ENCODE measurements around the gene BIRC6. TPM values are rescaled to one million over a fixed set of nuclear protein-coding genes. Genes with fewer than 3 reads are reported as not detected.

The BIRC6 gene
- polyA plus RNA-seq, 1 donor (not counting 4 experiments of a cell fraction or from before 2014, with no cell fraction given), result 57.0 TPM

DNA sequence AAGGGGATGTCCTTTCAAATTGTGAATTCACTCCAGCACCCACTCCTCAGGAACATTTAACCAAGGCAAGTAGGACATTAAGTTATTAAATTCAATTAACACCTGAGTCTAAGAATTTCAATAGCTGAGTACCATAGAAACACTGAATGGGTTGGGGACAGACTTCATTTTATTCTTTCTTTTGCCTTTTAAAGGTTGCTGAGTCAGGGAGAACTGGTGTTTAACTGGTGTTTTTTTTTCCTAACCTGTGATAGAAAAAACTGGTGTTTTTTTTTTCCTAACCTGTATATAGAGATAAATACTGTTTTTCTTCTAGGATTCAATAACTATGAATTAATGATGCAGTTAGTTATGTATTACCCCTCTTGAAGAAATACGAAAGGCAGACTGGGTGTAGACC is 309.9 kb downstream of the BIRC6 start:
- Histone ChIP-seq H3K9me3 (ENCODE audit: control insufficient read depth, low read depth, low read length) (no peaks in the 10 kb centered on the region), H4K20me1 (ENCODE audit: control insufficient read depth, extremely low read depth, insufficient read depth, low read length) (no peaks in the 10 kb centered on the region), H2AFZ (ENCODE audit: control insufficient read depth, low read length) (no peak overlapping the region), H3K27me3 (ENCODE audit: control insufficient read depth, extremely low read depth, insufficient read depth, low read length) (no peaks in the 10 kb centered on the region), H3K79me2 (ENCODE audit: control insufficient read depth, insufficient read depth, low read length) (peaks cover 3% of the 10 kb centered on the region), H3K4me2 (ENCODE audit: control insufficient read depth, extremely low read depth, insufficient read depth, low read depth, low read length) (no peak overlapping the region), H3K9me1 (ENCODE audit: control insufficient read depth, extremely low read depth, insufficient read depth, low read length) (no peaks in the 10 kb centered on the region), H3K36me3 (ENCODE audit: control insufficient read depth in 2 of 2, extremely low read depth in 1 of 2, insufficient read depth in 2 of 2, low read length in 2 of 2) (no peaks in the 10 kb centered on the region), H3K4me3 (ENCODE audit: control insufficient read depth in 2 of 3, extremely low read depth in 1 of 3, insufficient read depth in 2 of 3, low read depth in 1 of 3, low read length in 3 of 3) (no peak overlapping the region), H3K27ac (ENCODE audit: control insufficient read depth, insufficient read depth, low read length) (no peak overlapping the region), H3K4me1 (ENCODE audit: control insufficient read depth, extremely low read depth, insufficient read depth, low read length) (no peaks in the 10 kb centered on the region), H3K9ac (ENCODE audit: control insufficient read depth, extremely low read depth, insufficient read depth, low read length) (no peak overlapping the region)
- DNase-seq (ENCODE audit: low read depth, low spot score) (no peak), FAIRE-seq (no peak)
- TF ChIP-seq, protein P1, sequence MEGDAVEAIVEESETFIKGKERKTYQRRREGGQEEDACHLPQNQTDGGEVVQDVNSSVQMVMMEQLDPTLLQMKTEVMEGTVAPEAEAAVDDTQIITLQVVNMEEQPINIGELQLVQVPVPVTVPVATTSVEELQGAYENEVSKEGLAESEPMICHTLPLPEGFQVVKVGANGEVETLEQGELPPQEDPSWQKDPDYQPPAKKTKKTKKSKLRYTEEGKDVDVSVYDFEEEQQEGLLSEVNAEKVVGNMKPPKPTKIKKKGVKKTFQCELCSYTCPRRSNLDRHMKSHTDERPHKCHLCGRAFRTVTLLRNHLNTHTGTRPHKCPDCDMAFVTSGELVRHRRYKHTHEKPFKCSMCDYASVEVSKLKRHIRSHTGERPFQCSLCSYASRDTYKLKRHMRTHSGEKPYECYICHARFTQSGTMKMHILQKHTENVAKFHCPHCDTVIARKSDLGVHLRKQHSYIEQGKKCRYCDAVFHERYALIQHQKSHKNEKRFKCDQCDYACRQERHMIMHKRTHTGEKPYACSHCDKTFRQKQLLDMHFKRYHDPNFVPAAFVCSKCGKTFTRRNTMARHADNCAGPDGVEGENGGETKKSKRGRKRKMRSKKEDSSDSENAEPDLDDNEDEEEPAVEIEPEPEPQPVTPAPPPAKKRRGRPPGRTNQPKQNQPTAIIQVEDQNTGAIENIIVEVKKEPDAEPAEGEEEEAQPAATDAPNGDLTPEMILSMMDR (optimal IDR thresholded peaks at IDR 0.05 in 1 of 3, IDR thresholded peaks at IDR 0.05 in 1 of 3, conservative IDR thresholded peaks at IDR 0.05 in 1 of 3; ENCODE audit: extremely low read depth in 1 of 3, insufficient read depth in 2 of 3, low read length in 3 of 3), result no peak
- no peak for TF ChIP-seq EZH2 (IDR thresholded peaks at IDR 0.05; ENCODE audit: low read length)
- dilution Hi-C loops (cut with MboI; ENCODE audit: extremely low pct_ligation_motif_present, low sequenced_read_pairs), result no loop called here

DNA sequence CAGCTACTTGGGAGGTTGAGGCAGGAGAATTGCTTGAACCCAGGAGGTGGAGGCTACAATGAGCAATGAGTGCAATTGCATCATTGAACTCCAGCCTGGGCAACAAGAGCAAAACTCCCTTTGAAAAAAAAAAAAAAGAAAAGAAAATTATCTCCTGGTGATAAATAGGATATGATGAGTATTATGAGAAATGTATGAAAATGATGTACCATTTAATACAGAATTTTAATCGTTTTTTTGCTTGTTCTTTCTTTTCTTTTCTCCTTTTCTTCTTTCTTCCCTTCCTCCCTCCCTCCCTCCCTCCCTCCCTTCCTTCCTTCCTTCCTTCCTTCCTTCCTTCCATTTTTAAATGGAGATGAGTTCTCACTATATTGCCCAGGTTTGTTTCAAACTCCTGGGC is 311.4 kb downstream of the BIRC6 start:
- Histone ChIP-seq H3K4me3 (ENCODE audit: control insufficient read depth in 2 of 3, extremely low read depth in 1 of 3, insufficient read depth in 2 of 3, low read depth in 1 of 3, low read length in 3 of 3) (no peak overlapping the region), H3K79me2 (ENCODE audit: control insufficient read depth, insufficient read depth, low read length) (no peaks in the 10 kb centered on the region), H3K9me1 (ENCODE audit: control insufficient read depth, extremely low read depth, insufficient read depth, low read length) (no peaks in the 10 kb centered on the region), H3K36me3 (ENCODE audit: control insufficient read depth in 2 of 2, extremely low read depth in 1 of 2, insufficient read depth in 2 of 2, low read length in 2 of 2) (no peaks in the 10 kb centered on the region), H3K4me1 (ENCODE audit: control insufficient read depth, extremely low read depth, insufficient read depth, low read length) (no peaks in the 10 kb centered on the region), H4K20me1 (ENCODE audit: control insufficient read depth, extremely low read depth, insufficient read depth, low read length) (no peaks in the 10 kb centered on the region), H3K27me3 (ENCODE audit: control insufficient read depth, extremely low read depth, insufficient read depth, low read length) (no peaks in the 10 kb centered on the region), H3K9me3 (ENCODE audit: control insufficient read depth, low read depth, low read length) (no peaks in the 10 kb centered on the region), H3K4me2 (ENCODE audit: control insufficient read depth, extremely low read depth, insufficient read depth, low read depth, low read length) (no peak overlapping the region), H3K27ac (ENCODE audit: control insufficient read depth, insufficient read depth, low read length) (no peak overlapping the region), H2AFZ (ENCODE audit: control insufficient read depth, low read length) (no peak overlapping the region), H3K9ac (ENCODE audit: control insufficient read depth, extremely low read depth, insufficient read depth, low read length) (no peak overlapping the region)
- TF ChIP-seq EZH2 (IDR thresholded peaks at IDR 0.05; ENCODE audit: low read length), result no peak
- TF ChIP-seq, protein P1 (optimal IDR thresholded peaks at IDR 0.05 in 1 of 3, IDR thresholded peaks at IDR 0.05 in 1 of 3, conservative IDR thresholded peaks at IDR 0.05 in 1 of 3; ENCODE audit: extremely low read depth in 1 of 3, insufficient read depth in 2 of 3, low read length in 3 of 3), result no peak
- no peak for FAIRE-seq
- DNase-seq (ENCODE audit: low read depth, low spot score), result no peak
- dilution Hi-C loops (cut with MboI; ENCODE audit: extremely low pct_ligation_motif_present, low sequenced_read_pairs), result no loop called here

Small RNA genes lying within 50 kb of the gene (small RNA-seq; reads per million reads assigned to genes)
- gene MIR4765 (ENCODE audit: insufficient read length in 3 of 3, low read depth in 3 of 3, low replicate concordance in 1 of 3) (0 reads per million in 3 experiments), gene MIR558 (ENCODE audit: insufficient read length in 3 of 3, low read depth in 3 of 3, low replicate concordance in 1 of 3) (0 reads per million in 3 experiments)

Other genes starting within 250 kb of the BIRC6 start
- gene SLC30A6, start 191.2 kb upstream of the BIRC6 start, polyA plus RNA-seq, result 19.9 to 32.1 TPM (median 22.9 TPM) in 3 replicates
- gene NLRC4, start 92.1 kb upstream of the BIRC6 start, polyA plus RNA-seq, result not detected in 3 replicates
- gene YIPF4, start 79.1 kb upstream of the BIRC6 start, polyA plus RNA-seq, result 6.7 to 22.7 TPM (median 11.1 TPM) in 3 replicates